IPS-18c (cell line): ENCODE data around the gene CNN2.

Source experiments
- H3K4me3 ChIP-seq: 2 replicates; pipeline ENCODE4 v1.7.0; 2013; ENCODE audit warnings: low read depth, mild to moderate bottlenecking, low read length, moderate library complexity; ENCODE audit not compliant: insufficient read depth
- H3K9me3 ChIP-seq: one replicate; pipeline ENCODE4 v1.6.1; 2013; ENCODE audit warnings: mild to moderate bottlenecking, low read length, moderate library complexity; ENCODE audit not compliant: control insufficient read depth, insufficient read depth

Gene CNN2

DNA sequence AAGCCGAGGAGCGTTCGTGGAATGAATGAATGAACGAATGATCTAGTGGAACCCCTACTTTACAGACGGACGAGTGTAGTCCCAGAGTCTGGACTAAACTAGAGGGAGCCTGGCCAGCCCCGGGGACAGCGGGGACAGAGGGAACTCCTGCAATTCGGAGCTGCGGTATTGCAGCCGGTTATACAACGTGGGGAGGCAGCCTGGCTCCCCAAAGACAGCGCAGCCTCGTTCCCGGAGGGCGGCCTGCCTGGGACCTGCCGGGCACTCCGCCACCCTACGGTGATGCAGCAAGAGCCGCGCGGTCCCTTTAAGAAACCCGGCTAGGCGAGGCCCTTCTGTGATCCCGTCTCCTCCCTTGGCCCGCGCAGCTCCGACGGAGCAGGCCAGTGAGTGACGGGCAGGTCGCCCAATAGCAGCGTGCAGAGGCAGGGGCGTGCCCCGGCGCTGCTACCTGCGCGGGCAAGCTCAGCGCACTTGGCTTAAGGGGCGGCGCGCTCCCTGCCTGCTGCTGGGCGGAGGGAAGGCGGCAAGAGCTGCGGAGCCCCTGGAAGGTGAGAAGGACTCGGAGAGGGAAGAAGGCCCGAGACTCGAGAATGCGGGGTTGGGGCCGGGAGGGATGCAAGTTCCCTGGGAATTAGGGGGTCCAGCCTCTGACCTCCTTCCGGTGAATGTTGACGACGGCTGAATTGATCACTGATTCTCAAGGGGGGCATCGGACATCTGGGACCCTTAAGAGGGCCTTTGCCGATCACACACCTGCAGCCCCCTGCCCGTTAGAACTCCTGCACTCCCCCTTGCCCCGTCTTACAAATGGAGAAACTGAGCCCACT, 13.5 kb downstream of the CNN2 start, which contains the start of gene ABCA7:
TSS of gene ABCA7 (plus strand) at position 462 of the 830 bp plus-strand sequence. CDS start 1,255 bp downstream, outside the sequence.
- Histone ChIP-seq H3K4me3 (peak within 1 kb of the TSS; percentile 62), H3K9me3 (no peaks in the 10 kb centered on the region)

DNA sequence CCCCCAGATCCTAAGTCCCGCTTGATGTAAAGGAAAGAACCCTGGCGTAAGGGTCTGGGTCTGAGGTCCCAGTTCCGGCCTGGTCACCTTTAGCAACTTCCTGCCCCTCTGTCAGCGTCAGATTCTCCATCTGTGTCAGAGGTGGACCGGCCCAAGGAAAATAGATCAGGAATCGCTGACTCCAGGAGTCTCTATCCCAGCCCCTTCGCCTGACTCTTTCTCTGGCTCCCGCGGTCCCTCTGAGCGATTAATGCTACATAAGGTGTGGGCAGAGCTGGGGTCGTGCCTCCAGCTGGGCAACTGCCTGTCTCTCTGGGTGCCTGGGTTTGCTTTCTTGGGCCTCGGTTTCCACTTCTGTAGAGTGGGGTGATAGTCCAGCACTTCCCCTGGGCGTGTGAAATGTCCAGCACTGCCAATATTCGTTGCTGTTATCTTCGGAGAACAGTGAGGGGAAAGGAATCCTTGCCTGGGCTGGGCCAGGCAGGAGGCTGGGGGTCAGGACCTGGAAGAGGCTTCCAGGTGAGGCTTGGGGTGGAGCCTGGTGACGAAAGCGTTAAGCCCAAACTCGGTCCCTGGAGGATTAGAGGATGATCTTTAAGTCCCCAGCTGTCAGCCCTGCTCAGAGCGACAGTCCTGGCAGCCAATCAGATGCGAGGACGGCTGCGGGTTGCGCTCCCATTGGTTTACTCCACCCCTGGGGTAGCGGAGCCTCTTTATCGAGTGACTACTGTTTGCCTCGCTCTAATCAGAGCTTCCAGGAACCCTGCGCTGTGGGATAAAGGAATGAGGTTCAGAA, 14.3 kb downstream of the CNN2 start:
- H3K4me3 ChIP-seq = peak overlapping the region; percentile 62
- no peaks in the 10 kb centered on the region for H3K9me3 ChIP-seq

DNA sequence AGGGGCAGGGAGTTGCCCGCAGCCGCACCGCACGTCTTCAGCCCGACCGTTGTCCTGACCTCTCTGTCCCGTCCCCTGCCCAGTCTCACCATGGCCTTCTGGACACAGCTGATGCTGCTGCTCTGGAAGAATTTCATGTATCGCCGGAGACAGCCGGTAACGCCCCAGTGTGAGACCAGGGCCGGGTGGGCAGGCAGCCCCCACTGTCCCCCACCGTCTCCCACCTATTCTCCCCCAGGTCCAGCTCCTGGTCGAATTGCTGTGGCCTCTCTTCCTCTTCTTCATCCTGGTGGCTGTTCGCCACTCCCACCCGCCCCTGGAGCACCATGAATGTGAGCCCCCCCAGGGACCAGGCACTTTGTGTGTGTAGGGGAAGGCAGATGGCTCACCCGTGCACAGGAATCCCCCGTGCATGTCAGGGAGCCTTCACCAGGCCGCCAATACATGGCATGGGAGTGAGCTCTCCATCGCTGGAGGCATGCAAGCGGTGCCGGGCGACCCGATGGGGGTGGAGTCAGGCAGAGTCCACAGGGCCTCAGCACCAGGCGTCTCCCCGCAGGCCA, 14.9 kb downstream of the CNN2 start:
- Histone ChIP-seq H3K4me3 (peak overlapping the region; percentile 25; the same call in 1 of the 2 replicates), H3K9me3 (no peaks in the 10 kb centered on the region)

DNA sequence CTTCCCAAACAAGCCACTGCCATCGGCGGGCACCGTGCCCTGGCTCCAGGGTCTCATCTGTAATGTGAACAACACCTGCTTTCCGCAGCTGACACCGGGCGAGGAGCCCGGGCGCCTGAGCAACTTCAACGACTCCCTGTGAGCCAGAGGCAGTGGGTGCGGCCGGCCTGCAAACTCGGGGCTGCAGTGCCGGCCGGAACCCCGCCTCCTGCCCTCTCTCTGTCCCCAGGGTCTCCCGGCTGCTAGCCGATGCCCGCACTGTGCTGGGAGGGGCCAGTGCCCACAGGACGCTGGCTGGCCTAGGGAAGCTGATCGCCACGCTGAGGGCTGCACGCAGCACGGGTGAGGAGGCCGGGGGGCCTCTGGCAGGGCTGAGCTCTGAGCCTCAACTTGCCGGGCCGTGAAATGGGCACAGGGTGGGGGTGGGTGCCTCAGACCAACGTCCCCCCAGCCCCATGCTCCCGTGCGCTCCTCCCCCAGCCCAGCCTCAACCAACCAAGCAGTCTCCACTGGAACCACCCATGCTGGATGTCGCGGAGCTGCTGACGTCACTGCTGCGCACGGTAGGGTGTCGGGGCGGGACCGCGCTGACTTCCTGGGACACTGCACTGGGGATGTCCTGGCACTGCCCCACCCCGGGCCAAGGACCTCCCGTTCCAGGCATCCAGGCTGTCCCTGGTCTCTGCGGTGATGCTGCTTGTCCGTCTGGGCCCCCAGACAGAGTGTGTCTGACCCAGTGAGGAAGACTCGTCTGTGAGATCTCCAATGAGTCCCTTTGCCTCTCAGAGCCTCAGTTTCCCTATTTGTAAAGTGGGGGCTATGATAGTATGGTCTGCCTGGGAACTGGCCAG, 15.7 kb downstream of the CNN2 start:
- no peak overlapping the region for H3K4me3 ChIP-seq

DNA sequence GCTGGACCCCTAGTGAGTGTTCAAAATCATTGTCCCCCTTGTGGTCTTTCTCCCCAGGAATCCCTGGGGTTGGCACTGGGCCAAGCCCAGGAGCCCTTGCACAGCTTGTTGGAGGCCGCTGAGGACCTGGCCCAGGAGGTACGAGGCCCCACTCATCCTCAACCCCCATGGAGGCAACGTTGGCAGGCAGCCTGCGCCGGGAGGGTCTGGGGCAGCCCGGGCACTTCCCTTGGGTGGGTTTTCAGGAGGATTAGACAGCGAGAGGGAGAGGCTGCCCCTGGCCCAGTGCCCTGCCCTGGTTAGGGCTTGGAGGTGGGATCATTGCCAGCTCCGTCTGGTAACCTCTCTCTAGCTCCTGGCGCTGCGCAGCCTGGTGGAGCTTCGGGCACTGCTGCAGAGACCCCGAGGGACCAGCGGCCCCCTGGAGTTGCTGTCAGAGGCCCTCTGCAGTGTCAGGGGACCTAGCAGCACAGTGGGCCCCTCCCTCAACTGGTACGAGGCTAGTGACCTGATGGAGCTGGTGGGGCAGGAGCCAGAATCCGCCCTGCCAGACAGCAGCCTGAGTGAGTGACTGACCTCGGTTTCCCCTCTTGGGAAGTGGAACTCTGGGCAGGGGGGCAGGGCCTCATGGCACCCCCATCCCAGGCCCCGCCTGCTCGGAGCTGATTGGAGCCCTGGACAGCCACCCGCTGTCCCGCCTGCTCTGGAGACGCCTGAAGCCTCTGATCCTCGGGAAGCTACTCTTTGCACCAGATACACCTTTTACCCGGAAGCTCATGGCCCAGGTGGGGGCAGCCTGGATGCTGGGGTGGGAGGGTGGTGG, 16.5 kb downstream of the CNN2 start:
- no peaks in the 10 kb centered on the region for H3K9me3 ChIP-seq
- H3K4me3 ChIP-seq = no peak overlapping the region

More for the DNA sequence above, 15.7 kb downstream of the CNN2 start:
- H3K9me3 ChIP-seq = no peaks in the 10 kb centered on the region

DNA sequence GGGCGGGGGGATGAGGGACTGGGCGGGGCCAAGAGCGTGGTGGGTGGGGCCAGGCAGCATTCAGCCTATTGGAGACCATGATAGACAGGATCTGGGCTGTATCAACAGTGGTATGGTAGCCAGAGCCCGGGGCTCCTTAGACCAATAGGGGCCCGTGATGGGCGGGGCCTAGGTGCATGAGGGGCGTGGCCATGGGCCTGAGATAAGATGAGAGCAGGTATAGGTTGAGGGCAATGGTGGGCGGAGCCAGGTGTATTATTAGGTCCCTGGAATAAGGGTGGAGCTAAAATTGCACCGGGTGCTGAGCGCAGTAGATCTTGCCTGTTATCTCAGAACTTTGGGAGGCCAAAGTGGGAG, 18.8 kb downstream of the CNN2 start:
- H3K9me3 ChIP-seq = no peaks in the 10 kb centered on the region
- H3K4me3 ChIP-seq = no peak overlapping the region

DNA sequence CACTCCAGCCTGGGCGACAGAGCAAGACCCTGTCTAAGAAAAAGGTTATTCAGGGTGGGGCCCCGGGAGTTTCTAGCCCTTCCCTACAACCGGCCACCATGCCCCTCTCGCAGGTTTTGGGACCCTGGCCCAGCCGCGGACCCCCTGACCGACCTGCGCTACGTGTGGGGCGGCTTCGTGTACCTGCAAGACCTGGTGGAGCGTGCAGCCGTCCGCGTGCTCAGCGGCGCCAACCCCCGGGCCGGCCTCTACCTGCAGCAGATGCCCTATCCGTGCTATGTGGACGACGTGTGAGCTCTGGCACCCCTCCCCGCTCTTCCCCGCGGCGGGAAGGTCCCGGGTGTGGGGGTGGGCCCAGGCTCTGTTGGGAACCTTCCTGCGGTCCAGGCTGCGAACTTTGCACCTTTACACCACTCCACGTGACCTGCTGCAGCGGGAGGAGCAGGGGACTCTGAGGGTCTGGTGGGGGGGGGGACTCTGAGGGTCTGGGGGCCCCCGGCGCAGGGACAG, 19.8 kb downstream of the CNN2 start:
- no peaks in the 10 kb centered on the region for H3K9me3 ChIP-seq

DNA sequence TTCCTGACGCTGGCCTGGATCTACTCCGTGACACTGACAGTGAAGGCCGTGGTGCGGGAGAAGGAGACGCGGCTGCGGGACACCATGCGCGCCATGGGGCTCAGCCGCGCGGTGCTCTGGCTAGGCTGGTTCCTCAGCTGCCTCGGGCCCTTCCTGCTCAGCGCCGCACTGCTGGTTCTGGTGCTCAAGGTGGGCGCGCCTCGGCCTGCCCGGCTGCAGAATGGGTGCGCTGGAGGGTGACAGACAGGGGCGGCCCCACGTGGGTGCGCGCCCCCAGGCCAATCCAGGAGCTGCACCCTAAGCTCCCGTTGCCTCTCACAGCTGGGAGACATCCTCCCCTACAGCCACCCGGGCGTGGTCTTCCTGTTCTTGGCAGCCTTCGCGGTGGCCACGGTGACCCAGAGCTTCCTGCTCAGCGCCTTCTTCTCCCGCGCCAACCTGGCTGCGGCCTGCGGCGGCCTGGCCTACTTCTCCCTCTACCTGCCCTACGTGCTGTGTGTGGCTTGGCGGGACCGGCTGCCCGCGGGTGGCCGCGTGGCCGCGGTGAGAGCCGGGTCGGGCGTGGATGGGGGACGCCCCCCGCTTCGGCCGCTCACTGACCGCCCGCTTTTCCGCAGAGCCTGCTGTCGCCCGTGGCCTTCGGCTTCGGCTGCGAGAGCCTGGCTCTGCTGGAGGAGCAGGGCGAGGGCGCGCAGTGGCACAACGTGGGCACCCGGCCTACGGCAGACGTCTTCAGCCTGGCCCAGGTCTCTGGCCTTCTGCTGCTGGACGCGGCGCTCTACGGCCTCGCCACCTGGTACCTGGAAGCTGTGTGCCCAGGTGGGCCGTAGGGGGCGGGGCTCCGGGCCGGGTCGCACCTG, 20.7 kb downstream of the CNN2 start:
- Histone ChIP-seq H3K4me3 (no peak overlapping the region), H3K9me3 (peaks cover 2% of the 10 kb centered on the region)

More for the DNA sequence above, 19.8 kb downstream of the CNN2 start:
- no peak overlapping the region for H3K4me3 ChIP-seq

DNA sequence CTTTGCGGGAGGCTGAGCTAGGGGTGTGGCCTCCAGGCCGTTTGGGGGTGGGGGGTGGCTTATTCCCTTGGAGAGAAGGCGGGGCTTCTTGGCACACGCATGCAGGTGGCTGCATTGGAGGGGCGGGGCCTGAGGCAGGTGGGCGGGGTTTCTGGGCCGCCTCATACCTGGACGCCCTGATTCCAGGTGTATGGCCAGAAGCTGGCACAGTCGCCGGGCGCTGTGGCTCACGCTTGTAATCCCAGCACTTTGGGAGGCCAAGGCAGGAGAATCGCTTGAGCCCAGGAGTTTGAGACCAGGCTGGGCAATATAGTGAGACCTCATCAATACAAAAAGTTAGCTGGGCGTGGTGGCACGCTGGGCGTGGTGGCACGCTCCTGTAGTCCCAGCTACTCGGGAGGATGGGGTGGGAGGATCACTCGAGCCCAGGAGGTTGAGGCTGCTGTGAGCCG, 21.3 kb downstream of the CNN2 start:
- Histone ChIP-seq H3K4me3 (no peak overlapping the region), H3K9me3 (peaks cover 2% of the 10 kb centered on the region)

DNA sequence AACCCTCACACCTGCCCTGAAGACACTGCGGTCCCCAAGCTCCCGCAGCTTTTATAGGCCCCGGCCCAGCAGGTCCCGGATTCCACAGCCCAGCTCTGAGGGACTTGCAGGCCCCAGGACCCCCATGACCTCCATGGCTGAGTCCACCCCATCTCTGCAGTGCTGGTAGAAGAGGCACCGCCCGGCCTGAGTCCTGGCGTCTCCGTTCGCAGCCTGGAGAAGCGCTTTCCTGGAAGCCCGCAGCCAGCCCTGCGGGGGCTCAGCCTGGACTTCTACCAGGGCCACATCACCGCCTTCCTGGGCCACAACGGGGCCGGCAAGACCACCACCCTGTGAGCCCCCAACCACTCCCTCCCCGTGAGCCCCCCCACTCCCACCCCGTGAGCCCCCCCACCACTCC, 22.7 kb downstream of the CNN2 start:
- no peak overlapping the region for H3K4me3 ChIP-seq
- peaks cover 2% of the 10 kb centered on the region for H3K9me3 ChIP-seq

DNA sequence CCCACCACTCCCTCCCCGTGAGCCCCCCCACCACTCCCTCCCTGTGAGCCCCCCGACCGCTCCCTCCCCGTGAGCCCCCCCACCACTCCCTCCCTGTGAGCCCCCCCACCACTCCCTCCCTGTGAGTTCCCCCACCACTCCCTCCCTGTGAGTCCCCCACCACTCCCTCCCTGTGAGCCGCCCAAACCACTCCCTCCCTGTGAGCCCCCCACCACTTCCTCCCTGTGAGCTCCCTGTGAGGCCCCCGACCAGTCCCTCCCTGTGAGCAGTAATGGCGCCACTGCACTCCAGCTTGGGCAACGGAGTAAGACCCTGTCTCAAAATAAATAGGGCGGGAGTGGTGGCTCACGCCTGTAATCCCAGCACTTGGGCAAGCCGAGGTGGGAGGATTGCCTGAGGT, 23.4 kb downstream of the CNN2 start:
- Histone ChIP-seq H3K9me3 (peaks cover 2% of the 10 kb centered on the region), H3K4me3 (no peak overlapping the region)

DNA sequence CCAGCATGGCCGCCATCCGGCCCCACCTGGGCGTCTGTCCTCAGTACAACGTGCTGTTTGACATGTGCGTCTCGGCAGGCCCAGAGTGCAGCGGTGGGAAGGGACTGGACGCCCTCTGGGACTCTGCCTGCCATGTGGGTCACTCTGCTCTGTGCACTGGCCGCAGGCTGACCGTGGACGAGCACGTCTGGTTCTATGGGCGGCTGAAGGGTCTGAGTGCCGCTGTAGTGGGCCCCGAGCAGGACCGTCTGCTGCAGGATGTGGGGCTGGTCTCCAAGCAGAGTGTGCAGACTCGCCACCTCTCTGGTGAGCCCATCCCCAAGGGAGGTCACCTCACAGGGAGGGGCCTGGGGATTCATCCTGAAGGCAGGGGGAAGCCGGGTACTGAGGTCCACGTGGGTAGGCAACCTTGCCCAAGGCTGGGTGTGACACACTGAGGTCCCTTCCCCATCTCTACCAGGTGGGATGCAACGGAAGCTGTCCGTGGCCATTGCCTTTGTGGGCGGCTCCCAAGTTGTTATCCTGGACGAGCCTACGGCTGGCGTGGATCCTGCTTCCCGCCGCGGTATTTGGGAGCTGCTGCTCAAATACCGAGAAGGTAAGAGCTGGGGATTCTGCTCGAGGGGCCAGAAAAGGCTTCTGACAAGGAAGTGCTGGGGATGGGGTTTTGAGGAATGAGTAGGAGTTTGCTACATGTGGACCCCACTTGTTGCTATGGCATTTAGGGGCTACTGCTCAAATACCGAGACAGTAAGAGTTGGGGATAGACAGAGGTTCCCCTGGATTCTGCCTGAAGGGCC, 24.8 kb downstream of the CNN2 start:
- H3K9me3 ChIP-seq = peaks cover 4% of the 10 kb centered on the region

DNA sequence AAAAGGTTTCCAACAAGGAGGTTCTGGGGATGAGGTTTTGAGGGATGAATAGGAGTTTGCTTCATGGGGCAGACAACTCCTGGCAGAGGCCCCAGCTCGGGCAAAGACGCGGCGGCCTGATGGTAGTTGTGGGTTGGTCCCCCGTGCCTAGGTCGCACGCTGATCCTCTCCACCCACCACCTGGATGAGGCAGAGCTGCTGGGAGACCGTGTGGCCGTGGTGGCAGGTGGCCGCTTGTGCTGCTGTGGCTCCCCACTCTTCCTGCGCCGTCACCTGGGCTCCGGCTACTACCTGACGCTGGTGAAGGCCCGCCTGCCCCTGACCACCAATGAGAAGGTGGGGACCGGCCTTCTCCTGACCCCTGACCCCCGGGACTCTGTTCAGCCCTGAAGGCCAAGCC, 25.4 kb downstream of the CNN2 start:
- Histone ChIP-seq H3K4me3 (no peak overlapping the region), H3K9me3 (peaks cover 10% of the 10 kb centered on the region)

More for the DNA sequence above, 24.8 kb downstream of the CNN2 start:
- no peak overlapping the region for H3K4me3 ChIP-seq

DNA sequence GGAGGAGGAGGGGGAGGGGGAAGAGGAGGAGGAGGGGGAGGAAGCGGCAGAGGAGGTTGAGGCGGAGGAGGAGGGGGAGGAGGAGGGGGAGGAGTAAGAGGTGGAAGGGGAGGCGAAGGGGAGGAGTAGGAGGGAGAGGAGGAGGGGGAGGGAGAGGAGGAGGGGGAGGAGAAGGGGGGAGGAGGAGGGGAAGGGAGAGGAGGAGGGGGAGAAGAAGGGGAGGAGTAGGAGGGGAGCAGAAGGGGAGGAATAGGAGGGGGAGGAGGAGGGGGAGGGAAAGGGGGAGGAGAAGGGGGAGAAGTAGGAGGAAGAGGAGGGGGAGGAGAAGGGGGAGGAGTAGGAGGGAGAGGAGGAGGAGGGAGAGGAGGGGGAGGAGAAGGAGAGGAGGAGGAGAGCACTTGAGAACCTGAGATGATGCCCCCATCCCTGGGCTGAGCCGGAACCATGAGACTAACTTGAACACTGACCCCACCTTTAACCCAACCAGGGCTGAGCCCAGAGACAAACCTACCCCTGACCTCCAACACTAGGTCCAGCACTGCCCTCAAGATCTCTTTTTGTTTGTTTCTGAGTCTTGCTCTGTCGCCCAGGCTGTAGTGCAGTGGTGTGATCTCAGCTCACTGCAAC, 26.1 kb downstream of the CNN2 start:
- Histone ChIP-seq H3K9me3 (peaks cover 16% of the 10 kb centered on the region), H3K4me3 (no peak overlapping the region)
